Activated CD8-positive, alpha-beta memory T cell treated with anti-CD3 and anti-CD28 coated beads, Interleukin-2, amount 50 U/mL, for 4 hours (primary cell): ENCODE measurements around the gene SPACA1.

Experiments used
- DNase-seq: peaks from one replicate; pipeline ENCODE4 v3.0.0-alpha.2; 2020

Gene SPACA1

DNA sequence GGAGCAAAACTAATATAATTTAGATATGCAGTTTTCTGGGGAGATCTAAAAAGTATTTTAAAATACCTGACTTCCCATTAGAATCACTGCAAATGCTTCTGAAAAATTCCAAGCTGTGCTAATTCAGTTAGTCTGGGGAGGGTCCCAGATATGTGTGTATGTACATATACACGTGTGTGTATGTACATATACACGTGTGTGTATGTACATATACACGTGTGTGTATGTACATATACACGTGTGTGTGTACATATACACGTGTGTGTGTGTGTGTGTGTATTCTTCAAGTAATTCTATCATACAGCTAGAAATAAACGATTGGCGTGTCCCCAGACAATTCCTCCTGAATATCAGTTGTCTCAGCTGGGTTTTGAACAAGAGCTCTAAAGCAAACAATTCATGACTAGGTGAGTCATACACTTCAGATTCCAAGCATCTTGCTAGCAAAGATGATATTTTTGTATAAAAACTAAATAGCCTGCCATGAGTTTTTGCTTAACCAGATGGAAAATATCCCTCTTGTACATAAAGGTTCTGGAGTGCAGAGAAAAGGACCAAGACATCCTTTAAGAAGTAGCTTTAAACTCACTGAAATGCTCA is 58.2 kb downstream of the SPACA1 start:
- no peak for DNase-seq

DNA sequence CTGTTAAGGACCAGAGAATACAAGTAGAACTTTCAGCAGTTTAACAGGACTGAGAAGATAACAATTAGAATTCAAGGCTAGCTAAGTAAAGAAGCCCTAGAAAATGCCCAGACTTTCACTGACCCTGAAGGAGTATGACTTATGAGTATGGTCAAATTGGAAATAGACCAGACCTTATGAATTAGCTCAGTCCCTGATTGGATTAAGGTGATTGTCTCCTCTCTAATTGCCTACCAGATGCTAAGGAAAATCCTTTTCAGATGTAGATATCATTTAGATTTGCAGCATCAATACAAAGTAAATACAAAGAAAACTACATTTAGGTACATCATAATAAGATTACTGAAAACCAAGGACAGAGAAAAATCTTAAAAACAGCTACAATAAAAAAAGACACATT is 59.6 kb downstream of the SPACA1 start:
- no peak for DNase-seq

DNA sequence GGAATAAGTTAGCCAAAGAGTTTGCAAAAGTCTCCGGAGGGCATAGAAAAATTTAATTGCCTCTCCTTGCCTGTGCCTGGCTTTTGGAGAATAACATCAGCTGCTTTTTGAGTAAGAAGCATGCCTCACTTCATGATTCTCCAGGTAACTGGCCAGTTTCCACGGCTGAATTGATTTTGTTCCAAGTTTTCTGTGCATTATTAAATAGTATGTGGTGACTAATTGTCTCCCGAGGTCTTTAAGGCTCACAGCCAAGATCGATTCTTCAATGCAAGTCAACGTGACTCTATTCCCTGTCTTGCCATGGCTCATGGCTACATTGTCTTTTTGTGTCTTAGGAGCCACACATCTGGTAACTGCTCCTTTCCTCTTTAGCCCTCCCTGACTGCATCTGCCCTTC is 64.3 kb downstream of the SPACA1 start:
- DNase-seq, result no peak

DNA sequence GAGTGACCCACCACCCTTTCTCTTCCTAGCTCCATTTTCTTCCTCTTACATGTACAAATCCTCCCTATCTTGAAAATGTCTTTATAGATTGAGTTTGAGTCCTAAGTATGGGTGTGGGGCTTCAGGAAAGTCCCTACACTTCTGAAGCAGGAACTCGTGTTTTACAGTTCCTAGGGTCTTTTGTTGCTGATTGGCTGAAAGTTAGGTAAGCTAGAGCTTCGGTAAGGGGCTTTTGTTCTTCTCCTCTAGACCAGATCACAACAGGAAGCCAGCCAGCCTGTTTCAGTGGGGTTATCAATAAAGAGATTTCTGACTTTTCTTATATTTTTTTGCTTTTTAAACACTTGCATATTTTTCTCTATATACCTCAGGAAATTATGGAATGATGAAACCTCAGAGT is 67.2 kb downstream of the SPACA1 start:
- no peak for DNase-seq

GRCh38 chr6:88115307-88115706 is 67.7 kb downstream of the SPACA1 start:
- DNase-seq, result no peak

DNA sequence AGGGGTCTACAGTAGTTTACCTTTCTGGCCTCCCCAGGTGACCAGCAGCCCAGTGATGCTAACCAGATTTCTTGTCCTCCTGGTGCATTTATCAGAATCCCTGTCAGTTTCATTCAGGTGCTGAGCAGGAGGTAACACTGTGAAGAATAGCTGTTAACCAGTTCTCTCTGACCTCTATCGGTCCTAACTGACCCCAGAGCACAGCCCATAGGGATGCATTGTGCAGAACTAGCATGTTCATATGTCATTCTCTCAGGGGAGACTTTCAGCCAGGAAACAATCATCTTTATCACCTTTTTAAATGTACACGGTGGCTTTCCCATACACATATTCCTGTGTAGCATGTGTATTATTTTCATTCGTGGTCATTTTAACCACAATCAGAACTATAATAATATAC is 68.6 kb downstream of the SPACA1 start:
- no peak for DNase-seq
